K562 (cell line): Measurements from ENCODE around the gene ZNF48.

Experiments
- HDAC1 ChIP-seq, 2 experiments: fragments of 450-650 bp; IDR thresholded peaks; 2 replicates each; pipeline ENCODE4 v1.6.1; 2016 to 2017; ENCODE audit warnings: inconsistent platforms in 1 of 2, mild to moderate bottlenecking in 1 of 2, moderate library complexity in 1 of 2
- NBN ChIP-seq: fragments of 450-650 bp; IDR thresholded peaks from 2 replicates; pipeline ENCODE4 v1.6.1; 2016; ENCODE audit warnings: low read depth, mild to moderate bottlenecking

- TF ChIP-seq NBN (no peak), HDAC1 (IDR thresholded peaks at IDR 0.05) (no peak)
These were observed 37.3 kb upstream of the ZNF48 start for GRCh38 chr16:30357715-30358576.
